LNCaP clone FGC (cell line): ENCODE data around the gene PIEZO1.

Experiments used
- DNase-seq: peaks from one replicate; pipeline ENCODE4 v3.0.0-alpha.2; 2011; ENCODE audit warnings: low read depth
- H3K4me3 ChIP-seq: 2 replicates; pipeline ENCODE4 v1.5.1; 2011; ENCODE audit warnings: mild to moderate bottlenecking, low read depth, low read length, control low read depth
- CTCF ChIP-seq: IDR thresholded peaks from 2 replicates; pipeline ENCODE4 v1.5.1; 2012; ENCODE audit warnings: mild to moderate bottlenecking; ENCODE audit not compliant: control insufficient read depth, insufficient read depth; ENCODE audit errors: extremely low read depth

PIEZO1 gene

DNA sequence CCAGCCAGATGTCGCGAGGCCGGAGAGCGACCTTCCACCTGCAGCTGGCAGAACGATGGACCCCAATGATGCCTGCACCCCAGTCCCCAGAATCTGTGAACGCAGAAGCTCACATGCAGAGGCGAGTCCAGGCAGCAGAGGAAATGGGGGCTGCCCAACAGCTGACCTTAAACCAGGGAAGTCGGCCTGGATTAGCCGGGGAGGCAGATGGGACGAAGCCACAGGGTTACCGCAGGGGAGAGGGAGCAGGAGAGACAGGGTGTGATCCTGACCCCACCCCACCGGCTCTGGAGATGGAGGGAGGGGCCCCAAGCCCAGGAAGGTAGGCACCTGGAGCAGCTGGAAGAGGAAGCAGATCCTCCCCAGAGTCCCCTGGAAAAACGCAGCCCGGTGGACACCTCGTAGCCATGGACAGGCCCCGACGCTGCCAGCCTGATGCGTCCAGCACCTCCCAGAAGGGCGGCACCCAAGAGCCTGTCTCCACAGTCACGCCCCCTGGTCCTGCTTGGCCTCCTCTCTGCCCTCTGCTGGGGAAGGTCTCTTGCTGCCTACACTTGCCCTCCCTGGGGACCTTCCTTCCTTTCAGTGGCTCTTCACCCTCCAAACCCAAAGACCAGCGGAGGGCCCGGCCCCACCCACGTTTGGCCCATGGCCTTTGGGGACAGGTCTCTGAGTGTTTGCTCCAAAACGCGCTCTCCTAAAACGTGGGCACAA, 37.3 kb downstream of the PIEZO1 start:
- peak; percentile 50 for TF ChIP-seq CTCF
- DNase-seq = no peak
- H3K4me3 ChIP-seq = no peak overlapping the region

DNA sequence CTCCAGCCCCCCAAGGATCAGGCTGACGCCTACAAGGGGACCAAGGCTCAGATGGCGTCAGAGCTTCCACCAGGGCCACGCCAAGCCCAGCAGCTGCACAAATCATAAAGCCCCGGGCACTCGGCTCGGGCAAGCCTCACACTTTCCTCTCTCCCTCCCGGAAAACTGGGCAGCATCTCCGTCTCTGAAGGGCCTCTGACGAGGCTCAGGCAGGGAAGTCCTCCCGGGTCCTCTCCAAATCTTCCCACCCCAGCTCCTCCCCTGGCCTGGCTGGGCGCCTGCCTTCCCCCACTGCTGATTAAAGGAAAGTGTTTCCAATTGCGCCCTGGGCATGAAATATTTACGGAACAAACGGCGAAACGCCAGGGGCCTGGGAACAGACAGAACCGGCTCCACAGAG, 38.5 kb downstream of the PIEZO1 start:
- H3K4me3 ChIP-seq = no peak overlapping the region
- TF ChIP-seq CTCF = no peak
- DNase-seq = no peak

DNA sequence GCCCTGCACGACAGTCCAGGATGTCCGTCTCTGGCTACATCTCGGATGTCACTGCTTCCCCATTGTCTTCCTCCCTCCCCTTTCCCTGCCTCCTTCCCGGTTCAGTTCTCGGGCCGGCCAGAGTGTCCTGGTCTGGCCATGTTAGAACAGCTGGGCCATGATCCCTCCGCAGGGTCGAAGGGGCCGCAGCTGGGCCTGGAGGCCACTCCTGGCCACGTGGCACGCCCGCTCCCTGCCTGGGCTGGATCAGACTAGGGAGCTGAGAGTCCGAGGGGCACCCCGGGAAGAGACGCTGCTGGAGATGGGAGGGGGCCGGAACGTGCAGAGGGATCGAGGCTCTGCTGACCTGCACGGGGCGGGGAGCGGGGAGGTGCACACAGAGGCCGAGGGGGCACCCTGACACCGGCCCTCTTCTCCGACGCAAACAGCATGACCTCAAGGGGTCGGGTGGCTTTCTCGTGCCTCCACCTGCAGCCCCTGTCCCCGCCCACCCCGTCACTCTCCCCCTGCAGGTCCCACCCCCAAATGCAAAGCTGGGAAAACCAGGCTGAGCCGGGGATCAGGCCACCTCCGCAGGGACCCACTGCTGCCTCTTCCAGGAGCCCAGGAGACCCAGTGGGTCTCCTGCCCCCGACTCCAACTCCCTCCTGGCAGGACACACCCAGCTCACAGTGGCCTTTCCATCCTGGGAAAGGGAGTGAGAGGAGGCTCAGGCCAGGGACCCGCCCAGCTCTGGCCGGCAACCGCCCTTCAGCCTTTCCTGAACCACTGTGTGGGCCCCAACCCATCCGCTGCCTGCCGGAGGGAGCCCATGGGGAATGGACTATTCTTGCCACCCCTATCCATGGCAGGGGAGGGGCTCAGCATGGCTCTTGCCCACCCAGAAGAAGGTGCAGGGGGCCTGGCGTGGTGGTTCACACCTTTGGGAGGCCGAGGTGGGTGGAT, 40.2 kb downstream of the PIEZO1 start:
- DNase-seq = no peak
- no peak overlapping the region for H3K4me3 ChIP-seq

DNA sequence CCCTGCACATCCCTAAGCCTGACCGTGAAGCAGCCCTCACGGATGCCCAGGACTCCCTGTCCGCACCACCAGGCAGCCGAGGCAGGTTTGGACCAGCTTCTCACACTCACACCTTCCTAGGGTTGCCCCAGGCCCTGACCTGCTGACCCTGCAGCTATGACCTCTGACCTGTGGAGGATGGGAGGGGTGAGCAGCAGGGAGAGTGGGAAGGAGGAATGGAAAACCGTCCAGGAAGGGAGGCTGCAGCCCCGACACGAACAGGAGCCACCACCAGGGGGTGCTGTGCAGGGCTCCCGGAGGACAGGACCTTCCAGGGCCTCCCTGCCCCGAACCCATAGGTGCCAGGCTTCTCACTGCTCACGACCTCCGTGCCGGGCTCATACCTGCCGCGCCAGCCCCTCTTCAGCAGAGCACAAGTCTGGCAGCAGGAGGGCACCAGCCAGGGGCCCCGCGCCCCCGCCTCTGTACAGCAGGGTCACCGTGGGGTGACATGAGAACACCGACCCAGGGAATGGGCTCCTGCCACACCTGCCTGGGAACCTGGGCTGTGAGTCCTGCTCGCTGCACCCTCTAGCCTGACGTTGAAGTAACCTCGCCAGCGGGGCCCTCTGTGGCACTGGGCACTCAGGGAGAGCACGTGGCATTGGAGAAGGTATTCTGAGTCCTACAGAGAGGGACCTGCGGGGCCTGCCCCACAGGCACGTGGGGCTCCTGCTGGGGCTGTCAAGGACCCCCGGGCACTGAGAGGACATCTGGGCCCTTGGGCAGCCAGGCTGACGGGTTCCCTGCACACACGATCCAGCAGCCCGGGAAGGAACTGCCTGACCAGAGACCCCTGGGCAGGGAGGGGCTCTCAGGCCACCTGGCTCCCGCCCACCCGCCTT, 41.1 kb downstream of the PIEZO1 start:
- H3K4me3 ChIP-seq = no peak overlapping the region
- DNase-seq = no peak
- TF ChIP-seq CTCF = peak; percentile 84

More for the DNA sequence above, 40.2 kb downstream of the PIEZO1 start:
- TF ChIP-seq CTCF = no peak

DNA sequence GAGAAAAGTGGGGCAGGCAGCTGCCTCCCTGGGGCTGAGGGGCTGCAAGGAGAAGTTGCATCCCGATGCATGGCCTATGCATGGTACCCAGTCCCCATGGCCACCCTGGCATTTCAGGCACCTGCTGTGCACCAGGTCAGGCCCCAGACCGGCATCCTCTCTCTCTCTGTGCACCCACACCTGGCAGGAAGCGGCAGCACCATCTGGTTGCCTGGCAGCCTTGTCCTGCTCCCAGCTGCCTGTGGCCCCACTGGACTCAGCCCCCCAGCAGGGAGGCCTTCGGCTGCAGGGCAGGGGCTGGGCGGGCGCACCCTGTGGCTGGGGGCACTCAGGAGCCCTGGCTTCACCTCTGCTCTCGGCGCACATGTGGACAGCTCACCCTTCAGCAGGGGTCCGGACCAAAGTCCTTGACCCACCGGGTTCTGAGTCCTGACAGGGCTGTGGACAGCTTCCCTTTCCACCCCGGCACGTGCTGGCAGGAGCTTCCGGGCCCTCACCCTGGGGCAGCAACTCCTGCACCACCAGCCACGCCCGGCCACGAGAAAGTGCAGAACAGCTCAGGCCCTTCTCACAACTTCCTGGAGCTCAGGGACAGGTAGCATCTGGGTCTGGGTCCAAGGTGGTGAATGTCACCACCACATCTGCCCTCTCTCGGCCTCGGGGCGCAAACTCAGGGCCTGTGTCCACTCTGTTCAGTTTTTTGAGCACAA, 42.0 kb downstream of the PIEZO1 start:
- TF ChIP-seq CTCF = no peak
- DNase-seq = no peak

GRCh38 chr16:88741368-88741767, 43.7 kb downstream of the PIEZO1 start:
- DNase-seq = no peak
- peak; percentile 1; the same call in 1 of the 2 replicates for TF ChIP-seq CTCF
- no peak overlapping the region for H3K4me3 ChIP-seq

More for the DNA sequence above, 42.0 kb downstream of the PIEZO1 start:
- no peak overlapping the region for H3K4me3 ChIP-seq
